ENCODE results near the gene FRMD5. TPM values are rescaled to one million over a fixed set of nuclear protein-coding genes. Genes with fewer than 3 reads are reported as not detected.

The FRMD5 gene
- total and polyA plus RNA-seq, 7 donors: under 0.01 to 0.01 TPM; not detected in 5

DNA sequence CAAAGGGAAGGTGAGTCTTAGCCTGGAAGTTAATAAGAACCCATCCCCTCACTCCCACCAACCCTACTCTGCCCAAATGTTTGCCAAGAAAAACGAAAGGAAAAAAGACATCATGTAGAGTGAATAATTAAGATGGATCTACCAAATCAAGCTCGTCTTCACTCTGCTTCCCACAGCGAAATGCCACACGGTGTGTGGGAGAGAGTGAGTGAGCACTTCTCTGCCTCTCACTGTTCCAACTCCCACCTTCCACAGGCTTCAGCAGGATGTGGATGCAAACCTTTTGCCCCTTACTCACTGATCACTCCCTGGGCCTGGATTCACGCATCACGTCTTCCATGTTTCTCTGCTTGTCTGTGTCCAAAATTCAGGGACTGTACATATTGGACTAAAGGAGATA is 282.9 kb downstream of the FRMD5 start:
- no peaks in the 10 kb centered on the region for H3K4me1 ChIP-seq
- intact Hi-C loops (cut with DNase I): no loop called here
- H3K36me3 ChIP-seq (ENCODE audit: insufficient read depth in 1 of 2, low read depth in 1 of 2): no peaks in the 10 kb centered on the region
- ATAC-seq (no peak), DNase-seq (no peak)
- no peak overlapping the region for H3K4me3 ChIP-seq
- 84 to 88% (median 87%) methylated on average over 6 of the region's 6 CpGs for WGBS, 3 donors
- H3K27ac ChIP-seq: no peak overlapping the region
- no peaks in the 10 kb centered on the region for H3K27me3 ChIP-seq (ENCODE audit: insufficient read depth in 3 of 3, low read length in 2 of 3)
- H3K9me3 ChIP-seq: no peaks in the 10 kb centered on the region
- TF ChIP-seq, protein P1, sequence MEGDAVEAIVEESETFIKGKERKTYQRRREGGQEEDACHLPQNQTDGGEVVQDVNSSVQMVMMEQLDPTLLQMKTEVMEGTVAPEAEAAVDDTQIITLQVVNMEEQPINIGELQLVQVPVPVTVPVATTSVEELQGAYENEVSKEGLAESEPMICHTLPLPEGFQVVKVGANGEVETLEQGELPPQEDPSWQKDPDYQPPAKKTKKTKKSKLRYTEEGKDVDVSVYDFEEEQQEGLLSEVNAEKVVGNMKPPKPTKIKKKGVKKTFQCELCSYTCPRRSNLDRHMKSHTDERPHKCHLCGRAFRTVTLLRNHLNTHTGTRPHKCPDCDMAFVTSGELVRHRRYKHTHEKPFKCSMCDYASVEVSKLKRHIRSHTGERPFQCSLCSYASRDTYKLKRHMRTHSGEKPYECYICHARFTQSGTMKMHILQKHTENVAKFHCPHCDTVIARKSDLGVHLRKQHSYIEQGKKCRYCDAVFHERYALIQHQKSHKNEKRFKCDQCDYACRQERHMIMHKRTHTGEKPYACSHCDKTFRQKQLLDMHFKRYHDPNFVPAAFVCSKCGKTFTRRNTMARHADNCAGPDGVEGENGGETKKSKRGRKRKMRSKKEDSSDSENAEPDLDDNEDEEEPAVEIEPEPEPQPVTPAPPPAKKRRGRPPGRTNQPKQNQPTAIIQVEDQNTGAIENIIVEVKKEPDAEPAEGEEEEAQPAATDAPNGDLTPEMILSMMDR (IDR thresholded peaks at IDR 0.05): no peak

DNA sequence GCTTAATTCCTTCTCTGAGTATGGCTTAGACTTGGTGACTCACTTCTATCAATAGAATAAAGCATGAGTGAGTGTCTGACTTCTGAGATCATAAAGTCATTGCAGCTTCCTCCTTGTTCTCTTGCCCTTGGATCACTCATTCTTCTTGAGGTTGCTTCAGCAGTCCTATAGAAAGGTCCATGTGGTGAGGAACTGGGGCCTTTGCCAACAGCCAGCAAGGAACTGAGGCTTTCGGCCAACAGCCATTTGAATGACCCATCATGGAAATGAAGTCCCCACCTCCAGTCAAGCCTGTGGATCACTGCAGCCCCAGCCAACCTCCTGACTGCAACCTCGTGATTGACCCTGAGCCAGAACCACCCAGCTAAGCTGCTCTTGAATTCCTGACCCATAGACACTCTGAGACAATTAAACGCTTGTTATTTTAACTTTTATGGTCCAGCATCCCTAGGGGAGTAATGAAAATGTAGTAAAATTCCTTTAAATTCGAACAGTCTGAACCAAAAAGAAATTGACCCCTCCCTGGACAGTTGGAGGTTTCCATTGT is 283.8 kb downstream of the FRMD5 start:
- no peak for DNase-seq
- ATAC-seq: peak in 1 of 4 donors; percentile 23
- no peaks in the 10 kb centered on the region for H3K4me1 ChIP-seq
- H3K36me3 ChIP-seq (ENCODE audit: insufficient read depth in 1 of 2, low read depth in 1 of 2): no peaks in the 10 kb centered on the region
- TF ChIP-seq, protein P1 (IDR thresholded peaks at IDR 0.05): no peak
- WGBS, 3 donors: 23 to 30% (median 23%) methylated on average over 4 of the region's 4 CpGs
- no peaks in the 10 kb centered on the region for H3K27me3 ChIP-seq (ENCODE audit: insufficient read depth in 3 of 3, low read length in 2 of 3)
- no peak overlapping the region for H3K27ac ChIP-seq
- no peak overlapping the region for H3K4me3 ChIP-seq
- no peaks in the 10 kb centered on the region for H3K9me3 ChIP-seq
- intact Hi-C loops (cut with DNase I): no loop called here

DNA sequence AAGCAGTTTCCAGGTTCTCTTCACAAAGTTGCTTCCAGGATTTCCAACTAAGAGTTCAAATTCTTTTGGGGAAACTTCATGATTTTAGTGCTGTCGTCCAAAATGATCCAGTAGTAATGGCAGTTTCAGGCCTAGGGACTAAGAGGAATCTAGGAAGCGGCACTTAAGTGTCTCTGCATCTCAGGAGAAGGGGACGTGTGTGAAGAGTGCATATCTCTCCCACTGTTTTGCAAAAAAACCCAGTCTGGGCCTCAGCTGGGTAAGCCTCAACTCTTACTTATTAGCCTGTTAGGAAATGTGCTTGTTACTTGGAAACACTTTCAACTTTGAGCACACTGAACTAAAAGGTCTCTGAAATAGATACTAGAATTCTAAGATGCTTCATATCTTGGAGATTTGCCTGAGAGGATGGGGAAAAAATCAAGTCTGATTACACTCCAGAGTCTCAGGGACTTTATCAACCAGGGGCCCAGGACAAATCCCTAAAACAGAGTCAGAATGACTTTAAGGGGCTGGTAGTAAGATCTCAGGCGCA is 286.5 kb downstream of the FRMD5 start:
- ATAC-seq: no peak
- 70 to 88% (median 81%) methylated on average over 4 of the region's 4 CpGs for WGBS, 3 donors
- intact Hi-C loops (cut with DNase I): loop anchor here in 1 of 2 donors (10.0 kb wide), 1 partner anchor 316 kb away; no protein-coding TSS in a partner anchor

DNA sequence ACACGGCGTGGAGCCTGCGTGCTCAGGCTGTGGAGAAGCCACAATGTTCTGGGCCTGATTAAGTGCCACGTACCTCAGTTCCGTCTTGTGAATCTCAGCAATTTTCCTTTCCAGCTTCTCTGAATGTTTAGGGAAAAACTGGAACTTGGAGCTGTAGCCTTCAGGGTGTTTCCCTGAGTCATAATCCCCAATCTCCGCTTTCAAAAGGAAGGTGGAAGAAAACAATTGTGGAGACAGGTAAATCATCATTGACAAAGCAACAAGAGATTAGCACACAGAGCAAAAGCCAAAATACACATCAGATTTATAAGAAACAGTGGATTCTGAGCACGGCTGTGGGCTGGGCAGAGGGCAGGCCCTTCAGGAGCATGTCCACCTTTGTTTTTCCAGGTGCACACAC is 289.3 kb downstream of the FRMD5 start:
- ATAC-seq (no peak), DNase-seq (no peak)
- H3K4me1 ChIP-seq: no peaks in the 10 kb centered on the region
- intact Hi-C loops (cut with DNase I): loop anchor here in 1 of 2 donors (10.0 kb wide), 1 partner anchor 319 kb away; no protein-coding TSS in a partner anchor
- no peaks in the 10 kb centered on the region for H3K27me3 ChIP-seq (ENCODE audit: insufficient read depth in 3 of 3, low read length in 2 of 3)
- H3K36me3 ChIP-seq (ENCODE audit: insufficient read depth in 1 of 2, low read depth in 1 of 2): no peaks in the 10 kb centered on the region
- H3K27ac ChIP-seq: no peak overlapping the region
- H3K9me3 ChIP-seq: no peaks in the 10 kb centered on the region
- 93 to 94% (median 93%) methylated on average over 7 of the region's 7 CpGs for WGBS, 3 donors
- TF ChIP-seq, protein P1 (IDR thresholded peaks at IDR 0.05): no peak
- H3K4me3 ChIP-seq: no peak overlapping the region

More for the DNA sequence above, 286.5 kb downstream of the FRMD5 start:
- no peaks in the 10 kb centered on the region for H3K9me3 ChIP-seq
- TF ChIP-seq, protein P1 (IDR thresholded peaks at IDR 0.05): no peak
- no peak overlapping the region for H3K27ac ChIP-seq
- H3K36me3 ChIP-seq (ENCODE audit: insufficient read depth in 1 of 2, low read depth in 1 of 2): no peaks in the 10 kb centered on the region
- no peaks in the 10 kb centered on the region for H3K27me3 ChIP-seq (ENCODE audit: insufficient read depth in 3 of 3, low read length in 2 of 3)
- no peak for DNase-seq
- H3K4me3 ChIP-seq: no peak overlapping the region
- no peaks in the 10 kb centered on the region for H3K4me1 ChIP-seq

Measured in psoas muscle (tissue), 8 donors.